GM06990 (cell line): ENCODE measurements around the gene RPP38.
A peak's percentile ranks its signal among the peaks of the same experiment; 100 is the strongest.

Experiments
- DNase-seq: peaks from one replicate; pipeline ENCODE4 v3.0.0-alpha.2; 2011; ENCODE audit not compliant: insufficient read length; ENCODE audit errors: extremely low read depth
- H3K27me3 ChIP-seq: replicated peaks from 2 replicates; pipeline ENCODE4 v1.6.0; 2011; ENCODE audit warnings: low read length; ENCODE audit not compliant: control insufficient read depth, insufficient read depth
- H3K36me3 ChIP-seq: 2 replicates; pipeline ENCODE4 v1.5.1; 2011; ENCODE audit warnings: low read length; ENCODE audit not compliant: control insufficient read depth, insufficient read depth
- H3K4me3 ChIP-seq: replicated peaks from 2 replicates; pipeline ENCODE4 v1.5.1; 2011; ENCODE audit warnings: low read depth, mild to moderate bottlenecking, control low read depth, low read length
- TF ChIP-seq, protein P1 (sequence below): IDR thresholded peaks from 2 replicates; pipeline ENCODE4 v1.5.1; 2011; ENCODE audit warnings: low read length, control low read depth, mild to moderate bottlenecking, inconsistent platforms; ENCODE audit not compliant: insufficient read depth, poor library complexity, severe bottlenecking

Gene RPP38

GRCh38 chr10:15092855-15093408 lies 4.2 kb upstream of the RPP38 start:
- H3K27me3 ChIP-seq, result no peaks in the 10 kb centered on the region; the same call in 1 of the 2 replicates
- H3K36me3 ChIP-seq, result no peaks in the 10 kb centered on the region
- TF ChIP-seq, protein P1, sequence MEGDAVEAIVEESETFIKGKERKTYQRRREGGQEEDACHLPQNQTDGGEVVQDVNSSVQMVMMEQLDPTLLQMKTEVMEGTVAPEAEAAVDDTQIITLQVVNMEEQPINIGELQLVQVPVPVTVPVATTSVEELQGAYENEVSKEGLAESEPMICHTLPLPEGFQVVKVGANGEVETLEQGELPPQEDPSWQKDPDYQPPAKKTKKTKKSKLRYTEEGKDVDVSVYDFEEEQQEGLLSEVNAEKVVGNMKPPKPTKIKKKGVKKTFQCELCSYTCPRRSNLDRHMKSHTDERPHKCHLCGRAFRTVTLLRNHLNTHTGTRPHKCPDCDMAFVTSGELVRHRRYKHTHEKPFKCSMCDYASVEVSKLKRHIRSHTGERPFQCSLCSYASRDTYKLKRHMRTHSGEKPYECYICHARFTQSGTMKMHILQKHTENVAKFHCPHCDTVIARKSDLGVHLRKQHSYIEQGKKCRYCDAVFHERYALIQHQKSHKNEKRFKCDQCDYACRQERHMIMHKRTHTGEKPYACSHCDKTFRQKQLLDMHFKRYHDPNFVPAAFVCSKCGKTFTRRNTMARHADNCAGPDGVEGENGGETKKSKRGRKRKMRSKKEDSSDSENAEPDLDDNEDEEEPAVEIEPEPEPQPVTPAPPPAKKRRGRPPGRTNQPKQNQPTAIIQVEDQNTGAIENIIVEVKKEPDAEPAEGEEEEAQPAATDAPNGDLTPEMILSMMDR, result no peak
- no peak overlapping the region for H3K4me3 ChIP-seq
- DNase-seq, result no peak

DNA sequence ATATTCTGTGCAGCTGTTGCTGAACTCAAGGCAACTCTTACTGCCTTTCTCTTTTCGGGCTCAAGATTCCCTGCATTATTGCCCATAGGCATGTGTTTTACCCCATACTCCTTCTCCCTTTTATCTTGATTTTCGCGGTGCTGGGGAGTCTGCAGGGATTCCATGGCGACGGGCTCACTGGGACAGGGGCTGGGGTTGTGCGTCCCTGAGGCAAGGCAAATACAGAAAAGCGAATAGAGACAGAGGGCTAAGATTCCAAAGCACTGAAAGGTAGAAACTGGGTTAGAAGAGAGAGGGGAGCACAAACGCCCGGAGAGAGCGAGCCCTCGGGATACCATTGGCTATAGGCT lies 519 bp upstream of the RPP38 start:
- H3K27me3 ChIP-seq, result no peaks in the 10 kb centered on the region
- H3K36me3 ChIP-seq, result peaks cover 2% of the 10 kb centered on the region; the same call in 1 of the 2 replicates
- DNase-seq, result no peak
- TF ChIP-seq, protein P1, result no peak
- peak overlapping the region; percentile 92 for H3K4me3 ChIP-seq

- peaks cover 15% of the 10 kb centered on the region for H3K36me3 ChIP-seq
- no peaks in the 10 kb centered on the region for H3K27me3 ChIP-seq
- H3K4me3 ChIP-seq, result no peak overlapping the region
- TF ChIP-seq, protein P1, result no peak
- no peak for DNase-seq
Observed at GRCh38 chr10:15099886-15100285, 2.7 kb downstream of the RPP38 start.

DNA sequence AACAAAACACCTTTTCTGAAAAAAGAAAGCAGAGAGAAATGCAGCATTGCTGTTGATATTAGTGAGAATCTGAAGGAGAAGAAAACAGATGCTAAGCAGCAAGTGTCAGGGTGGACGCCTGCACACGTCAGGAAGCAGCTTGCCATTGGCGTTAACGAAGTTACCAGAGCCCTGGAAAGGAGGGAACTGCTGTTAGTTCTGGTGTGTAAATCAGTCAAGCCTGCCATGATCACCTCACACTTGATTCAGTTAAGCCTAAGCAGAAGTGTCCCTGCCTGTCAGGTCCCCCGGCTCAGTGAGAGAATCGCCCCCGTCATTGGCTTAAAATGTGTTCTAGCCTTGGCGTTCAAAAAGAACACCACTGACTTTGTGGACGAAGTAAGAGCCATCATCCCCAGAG lies 6.4 kb downstream of the RPP38 start:
- Histone ChIP-seq H3K27me3 (no peaks in the 10 kb centered on the region), H3K4me3 (no peak overlapping the region), H3K36me3 (peaks cover 16% of the 10 kb centered on the region)
- no peak for DNase-seq
- TF ChIP-seq, protein P1, result no peak

- Histone ChIP-seq H3K36me3 (peaks cover 15% of the 10 kb centered on the region), H3K27me3 (no peaks in the 10 kb centered on the region), H3K4me3 (no peak overlapping the region)
- TF ChIP-seq, protein P1, result peak; percentile 91
- no peak for DNase-seq
Observed at GRCh38 chr10:15106352-15107013, 9.3 kb downstream of the RPP38 start.
